ENCODE data around the gene AUTS2. TPM values are rescaled to one million over a fixed set of nuclear protein-coding genes. Genes with fewer than 3 reads are reported as not detected.

Gene AUTS2
- total RNA-seq, 1 donor from 2014 or later: 53.0 TPM

- Histone ChIP-seq H3K27me3 (no peaks in the 10 kb centered on the region), H3K4me3 (no peak overlapping the region), H3K36me3 (peaks cover 0 to 10% of the 10 kb centered on the region in 2 donors), H3K4me1 (no peaks in the 10 kb centered on the region), H3K27ac (no peak overlapping the region), H3K9me3 (peaks cover 2% of the 10 kb centered on the region)
- intact Hi-C loops (cut with DNase I): no loop called here
- TF ChIP-seq, protein P1, sequence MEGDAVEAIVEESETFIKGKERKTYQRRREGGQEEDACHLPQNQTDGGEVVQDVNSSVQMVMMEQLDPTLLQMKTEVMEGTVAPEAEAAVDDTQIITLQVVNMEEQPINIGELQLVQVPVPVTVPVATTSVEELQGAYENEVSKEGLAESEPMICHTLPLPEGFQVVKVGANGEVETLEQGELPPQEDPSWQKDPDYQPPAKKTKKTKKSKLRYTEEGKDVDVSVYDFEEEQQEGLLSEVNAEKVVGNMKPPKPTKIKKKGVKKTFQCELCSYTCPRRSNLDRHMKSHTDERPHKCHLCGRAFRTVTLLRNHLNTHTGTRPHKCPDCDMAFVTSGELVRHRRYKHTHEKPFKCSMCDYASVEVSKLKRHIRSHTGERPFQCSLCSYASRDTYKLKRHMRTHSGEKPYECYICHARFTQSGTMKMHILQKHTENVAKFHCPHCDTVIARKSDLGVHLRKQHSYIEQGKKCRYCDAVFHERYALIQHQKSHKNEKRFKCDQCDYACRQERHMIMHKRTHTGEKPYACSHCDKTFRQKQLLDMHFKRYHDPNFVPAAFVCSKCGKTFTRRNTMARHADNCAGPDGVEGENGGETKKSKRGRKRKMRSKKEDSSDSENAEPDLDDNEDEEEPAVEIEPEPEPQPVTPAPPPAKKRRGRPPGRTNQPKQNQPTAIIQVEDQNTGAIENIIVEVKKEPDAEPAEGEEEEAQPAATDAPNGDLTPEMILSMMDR (IDR thresholded peaks at IDR 0.05): no peak
- TF ChIP-seq POLR2AphosphoS5 (IDR thresholded peaks at IDR 0.05; ENCODE audit: insufficient read depth in 1 of 2, low read depth in 1 of 2) (no peak), POLR2A (IDR thresholded peaks at IDR 0.05) (no peak)
- no peak for DNase-seq (ENCODE audit: extremely low spot score in 2 of 2)
Measured at GRCh38 chr7:70794962-70795361, 1196.7 kb downstream of the AUTS2 start.

GRCh38 chr7:70795948-70796347 is 1197.7 kb downstream of the AUTS2 start:
- no peak for DNase-seq (ENCODE audit: extremely low spot score in 2 of 2)

GRCh38 chr7:70797109-70797514 is 1198.8 kb downstream of the AUTS2 start:
- H3K9me3 ChIP-seq: peaks cover 10% of the 10 kb centered on the region
- intact Hi-C loops (cut with DNase I): no loop called here
- TF ChIP-seq POLR2A (IDR thresholded peaks at IDR 0.05) (no peak), POLR2AphosphoS5 (IDR thresholded peaks at IDR 0.05; ENCODE audit: insufficient read depth in 1 of 2, low read depth in 1 of 2) (no peak)
- TF ChIP-seq, protein P1 (IDR thresholded peaks at IDR 0.05): no peak
- no peak overlapping the region for H3K27ac ChIP-seq
- H3K4me1 ChIP-seq: no peaks in the 10 kb centered on the region
- no peak overlapping the region for H3K4me3 ChIP-seq
- no peaks in the 10 kb centered on the region for H3K27me3 ChIP-seq
- H3K36me3 ChIP-seq: no peaks in the 10 kb centered on the region
- DNase-seq (ENCODE audit: extremely low spot score in 2 of 2): no peak

More at GRCh38 chr7:70795948-70796347, 1197.7 kb downstream of the AUTS2 start:
- no peaks in the 10 kb centered on the region for H3K27me3 ChIP-seq
- H3K4me3 ChIP-seq: no peak overlapping the region
- no peak overlapping the region for H3K27ac ChIP-seq
- TF ChIP-seq, protein P1 (IDR thresholded peaks at IDR 0.05): no peak
- TF ChIP-seq POLR2A (IDR thresholded peaks at IDR 0.05): no peak
- no peak for TF ChIP-seq POLR2AphosphoS5 (IDR thresholded peaks at IDR 0.05; ENCODE audit: insufficient read depth in 1 of 2, low read depth in 1 of 2)
- H3K9me3 ChIP-seq: peaks cover 10% of the 10 kb centered on the region
- H3K4me1 ChIP-seq: no peaks in the 10 kb centered on the region
- peaks cover 0 to under 1% of the 10 kb centered on the region in 2 donors for H3K36me3 ChIP-seq
- intact Hi-C loops (cut with DNase I): no loop called here

- H3K27me3 ChIP-seq: no peaks in the 10 kb centered on the region
- no peak for DNase-seq (ENCODE audit: extremely low spot score in 2 of 2)
- TF ChIP-seq POLR2AphosphoS5 (IDR thresholded peaks at IDR 0.05; ENCODE audit: insufficient read depth in 1 of 2, low read depth in 1 of 2): no peak
- TF ChIP-seq POLR2A (IDR thresholded peaks at IDR 0.05): no peak
- TF ChIP-seq, protein P1 (IDR thresholded peaks at IDR 0.05): no peak
- no peak overlapping the region for H3K27ac ChIP-seq
- H3K36me3 ChIP-seq: no peaks in the 10 kb centered on the region
- H3K4me1 ChIP-seq: no peaks in the 10 kb centered on the region
- H3K9me3 ChIP-seq: peaks cover 10% of the 10 kb centered on the region
- intact Hi-C loops (cut with DNase I): no loop called here
- H3K4me3 ChIP-seq: no peak overlapping the region
Measured at GRCh38 chr7:70799841-70800405, 1201.6 kb downstream of the AUTS2 start.

DNA sequence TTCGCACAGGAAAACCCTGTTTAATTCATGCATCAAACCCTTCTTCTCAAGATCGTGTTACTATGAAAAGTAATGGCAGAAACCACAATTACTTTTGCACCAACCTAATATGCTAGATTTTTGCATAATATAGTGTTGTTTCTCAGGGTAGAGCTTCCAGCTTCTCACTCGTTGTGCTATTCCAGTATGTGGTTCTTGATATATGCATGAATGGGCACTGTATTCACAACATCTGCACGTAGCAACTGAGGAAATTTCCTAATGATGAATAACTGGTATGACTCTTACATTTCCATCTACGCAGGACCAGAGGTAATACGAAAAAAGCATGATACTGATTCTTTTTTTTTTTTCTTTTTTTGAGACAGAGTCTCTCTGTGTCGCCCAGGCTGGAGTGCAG is 1207.1 kb downstream of the AUTS2 start:
- Histone ChIP-seq H3K27me3 (no peaks in the 10 kb centered on the region), H3K36me3 (no peaks in the 10 kb centered on the region), H3K4me3 (no peak overlapping the region), H3K27ac (no peak overlapping the region), H3K4me1 (no peaks in the 10 kb centered on the region), H3K9me3 (peaks cover 4% of the 10 kb centered on the region)
- DNase-seq (ENCODE audit: extremely low spot score in 2 of 2): no peak
- intact Hi-C loops (cut with DNase I): no loop called here
- TF ChIP-seq, protein P1 (IDR thresholded peaks at IDR 0.05): no peak
- TF ChIP-seq POLR2A (IDR thresholded peaks at IDR 0.05): no peak
- TF ChIP-seq POLR2AphosphoS5 (IDR thresholded peaks at IDR 0.05; ENCODE audit: insufficient read depth in 1 of 2, low read depth in 1 of 2): no peak

All from vagina (tissue), 2 donors.